ENCODE data around the gene NCEH1.

DNA sequence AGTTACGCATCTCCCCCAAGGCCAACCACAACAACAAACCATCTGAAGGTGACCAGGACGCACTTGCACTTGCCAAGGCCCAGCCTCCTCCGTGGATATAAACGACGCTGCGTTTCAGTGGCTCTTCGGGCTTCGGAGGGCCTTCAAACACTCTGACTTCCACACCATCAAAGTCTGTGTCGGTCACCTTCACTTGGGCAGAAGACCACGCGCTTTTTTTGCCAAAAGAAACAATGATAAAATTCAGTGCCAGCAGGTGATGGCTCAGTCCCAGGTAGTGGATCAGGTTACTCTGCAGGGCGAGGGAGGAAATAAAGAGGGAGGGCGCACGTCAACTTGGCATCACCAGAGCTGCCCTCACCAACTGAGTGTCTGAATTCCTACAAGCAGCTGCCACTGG lies 63.0 kb downstream of the NCEH1 start:
- TF ChIP-seq, protein P1, sequence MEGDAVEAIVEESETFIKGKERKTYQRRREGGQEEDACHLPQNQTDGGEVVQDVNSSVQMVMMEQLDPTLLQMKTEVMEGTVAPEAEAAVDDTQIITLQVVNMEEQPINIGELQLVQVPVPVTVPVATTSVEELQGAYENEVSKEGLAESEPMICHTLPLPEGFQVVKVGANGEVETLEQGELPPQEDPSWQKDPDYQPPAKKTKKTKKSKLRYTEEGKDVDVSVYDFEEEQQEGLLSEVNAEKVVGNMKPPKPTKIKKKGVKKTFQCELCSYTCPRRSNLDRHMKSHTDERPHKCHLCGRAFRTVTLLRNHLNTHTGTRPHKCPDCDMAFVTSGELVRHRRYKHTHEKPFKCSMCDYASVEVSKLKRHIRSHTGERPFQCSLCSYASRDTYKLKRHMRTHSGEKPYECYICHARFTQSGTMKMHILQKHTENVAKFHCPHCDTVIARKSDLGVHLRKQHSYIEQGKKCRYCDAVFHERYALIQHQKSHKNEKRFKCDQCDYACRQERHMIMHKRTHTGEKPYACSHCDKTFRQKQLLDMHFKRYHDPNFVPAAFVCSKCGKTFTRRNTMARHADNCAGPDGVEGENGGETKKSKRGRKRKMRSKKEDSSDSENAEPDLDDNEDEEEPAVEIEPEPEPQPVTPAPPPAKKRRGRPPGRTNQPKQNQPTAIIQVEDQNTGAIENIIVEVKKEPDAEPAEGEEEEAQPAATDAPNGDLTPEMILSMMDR (IDR thresholded peaks at IDR 0.05) = no peak
- TF ChIP-seq, protein P2, sequence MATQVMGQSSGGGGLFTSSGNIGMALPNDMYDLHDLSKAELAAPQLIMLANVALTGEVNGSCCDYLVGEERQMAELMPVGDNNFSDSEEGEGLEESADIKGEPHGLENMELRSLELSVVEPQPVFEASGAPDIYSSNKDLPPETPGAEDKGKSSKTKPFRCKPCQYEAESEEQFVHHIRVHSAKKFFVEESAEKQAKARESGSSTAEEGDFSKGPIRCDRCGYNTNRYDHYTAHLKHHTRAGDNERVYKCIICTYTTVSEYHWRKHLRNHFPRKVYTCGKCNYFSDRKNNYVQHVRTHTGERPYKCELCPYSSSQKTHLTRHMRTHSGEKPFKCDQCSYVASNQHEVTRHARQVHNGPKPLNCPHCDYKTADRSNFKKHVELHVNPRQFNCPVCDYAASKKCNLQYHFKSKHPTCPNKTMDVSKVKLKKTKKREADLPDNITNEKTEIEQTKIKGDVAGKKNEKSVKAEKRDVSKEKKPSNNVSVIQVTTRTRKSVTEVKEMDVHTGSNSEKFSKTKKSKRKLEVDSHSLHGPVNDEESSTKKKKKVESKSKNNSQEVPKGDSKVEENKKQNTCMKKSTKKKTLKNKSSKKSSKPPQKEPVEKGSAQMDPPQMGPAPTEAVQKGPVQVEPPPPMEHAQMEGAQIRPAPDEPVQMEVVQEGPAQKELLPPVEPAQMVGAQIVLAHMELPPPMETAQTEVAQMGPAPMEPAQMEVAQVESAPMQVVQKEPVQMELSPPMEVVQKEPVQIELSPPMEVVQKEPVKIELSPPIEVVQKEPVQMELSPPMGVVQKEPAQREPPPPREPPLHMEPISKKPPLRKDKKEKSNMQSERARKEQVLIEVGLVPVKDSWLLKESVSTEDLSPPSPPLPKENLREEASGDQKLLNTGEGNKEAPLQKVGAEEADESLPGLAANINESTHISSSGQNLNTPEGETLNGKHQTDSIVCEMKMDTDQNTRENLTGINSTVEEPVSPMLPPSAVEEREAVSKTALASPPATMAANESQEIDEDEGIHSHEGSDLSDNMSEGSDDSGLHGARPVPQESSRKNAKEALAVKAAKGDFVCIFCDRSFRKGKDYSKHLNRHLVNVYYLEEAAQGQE (IDR thresholded peaks at IDR 0.05; ENCODE audit: insufficient read depth in 1 of 2, low read depth in 2 of 2, low read length in 1 of 2) = no peak
